Heart left ventricle (tissue), 13 donors: ENCODE data around the gene FAM124A.

ENCODE experiments used
- CTCF ChIP-seq, 12 donors: fragments of 200-600 bp; sonication (generic) in 4 of 12; IDR thresholded peaks; one replicate each; pipeline versions ENCODE4 v1.5.0 to v1.8.0; 2018 to 2022; ENCODE audit warnings: antibody characterized with exemption in 12 of 12, mild to moderate bottlenecking in 5 of 12
- POLR2A ChIP-seq, 2 donors: fragments of 450-650 bp; IDR thresholded peaks; one replicate each; pipeline ENCODE4 v1.6.1; 2017; ENCODE audit warnings: antibody characterized with exemption in 2 of 2, mild to moderate bottlenecking in 2 of 2, moderate library complexity in 2 of 2
- donor health status: ischemic (EF 13 %, LVEDD 7.1; RV severe dilation, severe dysfunction).
- donor health status: DM: no; HTN: yes; CAD: no.
- donor health status: DM: no; HTN: no; CAD: no.
- donor health status: ischemic (EF 25% LVEDD 6.9; RV normal size, moderate dysfunction).
- donor health status: ischemic (EF 25% LVEDD 5.7; RV mildly dilated, moderate dysfunction).
- donor health status: ischemic (EF 35%, LVEDD 5.7; RV mildly dilated, moderate dysfunction).
- donor health status: nonischemic (EF 11% LVEDD 7.7; RV severe dilation, severe dysfunction).
- donor health status: DM: yes; HTN: yes; CAD: no.
- donor health status: PGD.
- donor health status: ischemic (EF 29% LVEDD 5.4; RV normal size, mild dysfunction).
- donor health status: nonischemic (EF 23%, LVEDD 6.1; RV moderate dilation, normal function).

- no peak for TF ChIP-seq CTCF (IDR thresholded peaks at IDR 0.05)
- no peak for TF ChIP-seq POLR2A (IDR thresholded peaks at IDR 0.05)
These were observed 1.1 kb upstream of the FAM124A start for GRCh38 chr13:51221108-51221507.
